ENCODE data around the gene NR4A2.

Gene NR4A2

GRCh38 chr2:156366753-156367152, 34.2 kb upstream of the NR4A2 start:
- no peak overlapping the region for H3K27ac ChIP-seq
- H3K36me3 ChIP-seq (ENCODE audit: insufficient read depth), result no peaks in the 10 kb centered on the region
- H4K20me1 ChIP-seq (ENCODE audit: insufficient read depth), result no peaks in the 10 kb centered on the region
- no peak for TF ChIP-seq CTCF (conservative IDR thresholded peaks at IDR 0.05; ENCODE audit: low read depth, low read length)
- H3K4me2 ChIP-seq, result no peak overlapping the region
- H3K9ac ChIP-seq, result no peak overlapping the region
- no peaks in the 10 kb centered on the region for H3K79me2 ChIP-seq (ENCODE audit: insufficient read depth, low read depth)
- peaks cover 3% of the 10 kb centered on the region for H3K4me1 ChIP-seq (ENCODE audit: low read depth, poor library complexity, severe bottlenecking)
- H2AFZ ChIP-seq (ENCODE audit: low read depth), result no peak overlapping the region
- no peaks in the 10 kb centered on the region for H3K27me3 ChIP-seq (ENCODE audit: insufficient read depth, low read depth)
- no peak overlapping the region for H3K4me3 ChIP-seq (IDR thresholded peaks at IDR 0.05; ENCODE audit: insufficient read depth, low read depth, low read length)

GRCh38 chr2:156363141-156363540, 30.6 kb upstream of the NR4A2 start:
- Histone ChIP-seq H3K9ac (no peak overlapping the region), H3K79me2 (ENCODE audit: insufficient read depth, low read depth) (no peaks in the 10 kb centered on the region), H3K27ac (no peak overlapping the region), H3K36me3 (ENCODE audit: insufficient read depth) (no peaks in the 10 kb centered on the region), H3K27me3 (ENCODE audit: insufficient read depth, low read depth) (no peaks in the 10 kb centered on the region), H3K4me2 (no peak overlapping the region), H3K4me3 (IDR thresholded peaks at IDR 0.05; ENCODE audit: insufficient read depth, low read depth, low read length) (no peak overlapping the region), H4K20me1 (ENCODE audit: insufficient read depth) (no peaks in the 10 kb centered on the region), H3K4me1 (ENCODE audit: low read depth, poor library complexity, severe bottlenecking) (no peaks in the 10 kb centered on the region), H2AFZ (ENCODE audit: low read depth) (no peak overlapping the region)
- no peak for TF ChIP-seq CTCF (conservative IDR thresholded peaks at IDR 0.05; ENCODE audit: low read depth, low read length)

- Histone ChIP-seq H3K4me3 (IDR thresholded peaks at IDR 0.05; ENCODE audit: insufficient read depth, low read depth, low read length) (no peak overlapping the region), H3K9ac (no peak overlapping the region), H3K27me3 (ENCODE audit: insufficient read depth, low read depth) (no peaks in the 10 kb centered on the region), H2AFZ (ENCODE audit: low read depth) (no peak overlapping the region), H3K27ac (no peak overlapping the region), H4K20me1 (ENCODE audit: insufficient read depth) (no peaks in the 10 kb centered on the region), H3K4me2 (no peak overlapping the region), H3K4me1 (ENCODE audit: low read depth, poor library complexity, severe bottlenecking) (no peaks in the 10 kb centered on the region), H3K79me2 (ENCODE audit: insufficient read depth, low read depth) (no peaks in the 10 kb centered on the region), H3K36me3 (ENCODE audit: insufficient read depth) (no peaks in the 10 kb centered on the region)
- no peak for TF ChIP-seq CTCF (conservative IDR thresholded peaks at IDR 0.05; ENCODE audit: low read depth, low read length)
Measured at GRCh38 chr2:156356014-156356754, 23.7 kb upstream of the NR4A2 start.

- Histone ChIP-seq H3K27me3 (ENCODE audit: insufficient read depth, low read depth) (no peaks in the 10 kb centered on the region), H3K4me1 (ENCODE audit: low read depth, poor library complexity, severe bottlenecking) (no peaks in the 10 kb centered on the region), H3K27ac (no peak overlapping the region), H3K4me2 (no peak overlapping the region), H3K9ac (no peak overlapping the region), H3K4me3 (IDR thresholded peaks at IDR 0.05; ENCODE audit: insufficient read depth, low read depth, low read length) (no peak overlapping the region), H4K20me1 (ENCODE audit: insufficient read depth) (no peaks in the 10 kb centered on the region), H3K79me2 (ENCODE audit: insufficient read depth, low read depth) (no peaks in the 10 kb centered on the region), H2AFZ (ENCODE audit: low read depth) (no peak overlapping the region), H3K36me3 (ENCODE audit: insufficient read depth) (no peaks in the 10 kb centered on the region)
- no peak for TF ChIP-seq CTCF (conservative IDR thresholded peaks at IDR 0.05; ENCODE audit: low read depth, low read length)
Measured at GRCh38 chr2:156352911-156353310, 20.4 kb upstream of the NR4A2 start.

Data from KMS-11 (cell line).